Left lobe of liver (tissue), 2 donors: ENCODE results near the gene RET. TPM values are rescaled to one million over a fixed set of nuclear protein-coding genes. Genes with fewer than 3 reads are reported as not detected.
"Not testable (repeated sequence)": the region's sequence is repeated elsewhere in the genome, so short reads cannot be mapped to it uniquely, and the experiment has no call there.

Experiments
- ATAC-seq: fragments of 200-7000 bp; cut with Tn5 transposase; one replicate; pipeline ENCODE4 v1.9.1; 2020; ENCODE audit warnings: mild to moderate bottlenecking, moderate library complexity
- DNase-seq: peaks from one replicate; pipeline ENCODE4 v3.0.0-alpha.2; 2020; ENCODE audit warnings: low spot score
- total RNA-seq: library from RNA; stranded (reverse); gene quantifications from one replicate; pipeline ENCODE4 v1.2.1, GENCODE V29; 2021
- donor health status: DM: no; HTN: no; CAD: no; lungs with moderate emphysema.
- donor health status: DM: no; HTN: yes; CAD: no.

RET gene
- total RNA-seq, 1 donor from 2014 or later = 1.1 TPM

DNA sequence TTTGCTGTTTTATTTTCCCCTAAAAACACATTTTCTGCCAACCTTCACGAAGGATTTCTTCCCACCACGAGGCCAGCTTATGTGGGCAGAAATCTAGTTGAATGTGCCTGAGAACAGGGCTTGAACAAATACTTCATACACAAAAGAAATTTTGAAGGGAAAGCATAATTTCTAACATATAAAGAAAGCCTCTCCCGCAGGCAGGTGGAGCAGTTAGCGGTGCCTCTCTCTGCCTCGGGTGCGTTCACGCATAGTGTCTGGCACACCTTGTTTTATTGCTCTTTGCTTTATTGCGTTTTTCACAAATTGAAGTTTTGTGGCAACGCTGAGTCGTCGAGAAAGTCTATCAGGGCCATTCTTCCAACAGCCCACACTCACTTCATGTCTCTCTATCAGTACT is 54.4 kb downstream of the RET start:
- no peak for ATAC-seq
- DNase-seq = no peak

DNA sequence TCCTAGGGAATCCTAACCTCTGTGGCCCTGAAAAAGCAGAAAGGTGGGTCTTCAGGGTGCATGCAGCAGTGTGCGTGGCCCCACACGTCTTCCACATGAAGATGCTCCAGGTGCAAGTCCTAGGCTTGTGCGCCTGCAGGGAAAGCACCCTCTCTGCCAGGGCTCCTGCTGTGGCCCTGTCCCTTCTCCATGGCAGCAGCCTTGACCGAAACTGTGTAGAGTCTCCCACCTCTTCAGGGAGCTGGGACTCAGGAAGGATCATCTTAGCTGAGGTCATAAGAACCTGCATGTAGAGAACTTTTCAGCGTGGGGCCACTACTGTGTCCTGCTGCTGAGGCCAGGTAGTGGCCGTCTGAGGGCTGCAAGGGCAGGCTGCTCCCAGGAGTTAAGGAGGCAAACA is 55.0 kb downstream of the RET start:
- ATAC-seq (no peak), DNase-seq (no peak)

- no peak for DNase-seq
These were observed 56.3 kb downstream of the RET start for GRCh38 chr10:43132867-43133787.

DNA sequence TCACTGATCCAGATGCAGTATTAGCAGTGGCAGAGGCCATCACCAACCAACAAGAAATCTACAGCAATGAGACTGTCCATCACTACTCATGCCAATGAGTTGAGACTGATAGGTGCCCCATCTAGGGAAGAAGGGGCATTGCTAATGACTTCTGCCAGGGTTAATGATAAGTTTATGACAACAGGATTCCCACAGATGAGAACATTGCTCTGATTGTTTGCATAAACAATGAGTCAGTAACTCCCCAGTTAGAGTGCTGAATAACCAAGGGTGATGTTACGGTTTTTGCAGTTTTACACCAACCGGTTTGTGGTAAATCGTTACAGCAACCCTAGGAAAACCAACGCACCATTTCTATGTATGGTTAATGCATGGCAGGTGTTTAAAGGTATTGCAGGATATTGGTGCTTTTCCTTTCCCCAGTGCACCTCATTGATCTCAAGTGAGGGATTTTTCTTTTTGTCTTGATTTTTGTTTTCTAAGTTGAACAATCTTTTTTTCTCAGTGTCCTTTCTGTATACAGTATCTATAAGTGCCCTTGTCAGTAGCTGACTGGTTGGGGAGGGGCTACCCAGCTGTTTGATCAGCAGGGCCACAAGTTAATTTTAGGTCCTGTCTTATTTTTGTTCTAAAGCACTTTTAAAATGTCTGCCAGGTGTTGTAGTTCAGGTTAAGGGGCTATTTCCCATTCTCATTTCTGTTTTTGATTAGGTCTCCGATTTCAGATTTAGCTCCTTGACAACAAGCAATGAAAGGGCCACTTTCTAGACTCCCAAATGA is 57.4 kb downstream of the RET start:
- DNase-seq (no peak), ATAC-seq (no peak)

More at GRCh38 chr10:43132867-43133787, 56.3 kb downstream of the RET start:
- ATAC-seq = no peak

GRCh38 chr10:43135064-43135463 is 58.2 kb downstream of the RET start:
- no peak for ATAC-seq
- no peak for DNase-seq

DNA sequence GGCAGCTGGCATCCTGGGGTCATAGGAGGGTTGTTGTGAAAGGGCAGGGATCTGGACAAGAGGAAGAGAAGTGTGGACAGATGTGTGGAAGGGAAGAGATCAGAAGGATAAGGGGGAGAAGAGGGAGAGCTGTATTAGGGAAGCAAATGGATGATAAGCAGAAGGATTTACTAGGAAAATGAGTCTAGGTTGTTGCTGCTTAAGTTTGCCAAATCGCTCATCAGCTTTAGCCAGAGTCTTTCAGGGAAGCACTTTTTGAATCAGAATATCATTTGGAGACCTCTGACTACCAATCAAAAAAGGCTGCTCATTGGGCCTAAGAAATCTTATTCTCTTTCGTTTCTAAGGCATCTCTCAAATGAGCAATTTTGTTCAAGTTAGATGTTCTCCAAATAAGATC is 58.8 kb downstream of the RET start:
- ATAC-seq = no peak
- DNase-seq = no peak

DNA sequence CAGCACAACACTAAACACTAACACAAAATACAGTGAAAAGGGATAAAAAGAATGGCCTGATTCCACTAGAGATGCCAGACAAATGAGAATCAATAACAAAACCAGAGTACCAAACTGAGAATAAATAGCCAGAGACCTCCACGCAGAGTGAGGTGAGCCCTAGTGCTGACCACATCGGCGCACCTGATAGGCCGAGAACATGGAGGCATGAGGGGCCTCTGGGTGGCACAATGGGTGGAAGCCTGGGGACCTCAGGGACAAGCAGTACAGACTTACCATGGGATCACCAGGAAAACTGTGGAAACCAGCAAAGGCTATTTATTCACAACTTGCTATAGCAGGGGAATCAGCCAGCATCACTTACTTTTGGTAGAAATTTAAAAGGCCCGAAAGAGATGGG is 59.6 kb downstream of the RET start:
- DNase-seq = no peak
- no peak for ATAC-seq

DNA sequence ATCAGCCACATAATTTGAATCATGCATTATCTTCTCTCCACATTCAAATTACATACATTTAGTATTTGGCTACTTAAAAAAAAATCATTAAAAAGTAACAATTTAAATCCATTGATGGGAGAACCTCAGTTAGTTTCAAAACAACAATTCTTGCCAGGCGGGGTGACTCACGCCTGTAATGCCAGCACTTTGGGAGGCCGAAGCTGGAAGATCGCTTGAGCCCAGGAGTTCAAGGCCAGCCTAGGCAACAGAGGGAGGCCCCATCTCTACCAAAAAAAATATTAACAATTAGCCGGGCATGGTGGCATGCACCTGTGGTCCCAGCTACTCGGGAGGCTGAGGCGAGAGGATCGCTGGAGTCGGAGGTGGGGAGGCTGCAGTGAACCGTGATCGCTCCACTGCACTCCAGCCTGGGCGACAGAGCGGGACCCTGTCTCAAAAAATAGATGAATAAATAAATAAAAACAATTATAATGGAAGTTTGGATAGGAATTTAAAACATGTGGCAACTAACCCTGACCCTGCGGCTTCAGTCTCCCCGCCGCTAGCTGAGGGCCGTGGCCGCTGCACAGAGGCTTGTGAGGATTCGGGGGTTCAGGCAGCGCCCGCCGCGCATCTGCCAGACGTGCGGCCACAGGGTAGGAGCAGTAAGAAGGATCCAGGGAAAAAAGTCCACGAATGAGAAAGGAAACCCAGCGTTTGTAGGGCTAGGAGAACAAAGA is 60.3 kb downstream of the RET start:
- ATAC-seq (no peak), DNase-seq (no peak)

DNA sequence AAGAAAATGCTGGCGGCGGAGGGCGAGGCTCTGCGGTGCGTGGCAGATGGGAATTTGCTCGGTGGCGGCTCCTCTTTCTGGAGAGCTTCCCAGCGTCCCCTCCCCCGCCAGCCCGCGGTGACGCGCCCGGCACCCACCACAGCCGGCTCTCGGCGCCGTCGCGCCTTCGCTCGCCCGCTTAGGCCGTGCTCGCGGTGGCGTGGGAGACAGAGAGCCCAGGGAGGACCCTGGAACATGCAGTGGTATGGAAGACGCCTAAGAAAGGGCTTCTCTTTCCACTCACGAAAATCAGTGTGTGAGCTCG is 60.8 kb downstream of the RET start:
- ATAC-seq (peak; percentile 67), DNase-seq (no peak)

DNA sequence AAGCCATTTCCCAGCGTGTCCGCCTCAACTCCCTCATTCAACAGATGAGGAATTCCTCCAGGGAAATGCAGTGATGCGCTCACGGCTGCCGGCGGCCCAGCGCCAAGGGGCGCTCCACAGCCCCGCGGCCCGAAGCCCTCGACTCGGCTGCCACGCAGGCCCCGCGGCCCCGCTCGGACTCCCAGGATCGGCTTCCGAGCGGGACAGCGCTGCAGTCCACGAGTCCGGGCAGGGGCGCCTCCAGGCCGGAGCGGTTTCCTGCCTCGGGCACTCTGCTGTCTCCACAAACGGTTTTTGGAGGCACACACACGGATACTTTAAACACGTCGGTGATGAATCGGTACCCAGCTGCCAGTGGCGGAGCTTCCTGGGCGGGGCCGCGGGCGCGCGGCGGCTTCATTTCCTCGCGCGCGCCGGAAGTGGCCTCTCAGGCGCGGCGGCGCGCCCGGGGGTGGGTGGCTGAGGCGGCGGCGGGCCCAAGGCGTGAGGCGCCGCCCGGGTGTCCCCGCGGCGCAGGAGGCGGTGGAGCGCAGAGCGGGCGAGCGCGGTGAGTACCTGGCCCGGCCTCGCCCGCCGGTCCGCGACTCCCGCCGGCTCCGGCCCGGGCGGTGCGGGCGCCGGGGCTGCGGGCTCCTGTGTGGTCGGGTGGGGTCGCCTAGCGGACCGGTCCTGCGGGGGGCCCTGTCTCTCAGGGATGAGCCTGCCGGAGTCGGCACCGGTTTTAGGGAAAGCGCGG is 61.3 kb downstream of the RET start, which contains the start of gene CSGALNACT2:
Gene CSGALNACT2 (plus strand): TSS at position 425 of the 736 bp plus-strand sequence. CDS start 16,705 bp downstream, outside the sequence.
- peak; percentile 97 for ATAC-seq

GRCh38 chr10:43138757-43139241 is 61.9 kb downstream of the RET start:
- ATAC-seq (peak; percentile 15), DNase-seq (no peak)

More for the DNA sequence above, 61.3 kb downstream of the RET start, which contains the start of gene CSGALNACT2:
- peak; percentile 87 for DNase-seq

DNA sequence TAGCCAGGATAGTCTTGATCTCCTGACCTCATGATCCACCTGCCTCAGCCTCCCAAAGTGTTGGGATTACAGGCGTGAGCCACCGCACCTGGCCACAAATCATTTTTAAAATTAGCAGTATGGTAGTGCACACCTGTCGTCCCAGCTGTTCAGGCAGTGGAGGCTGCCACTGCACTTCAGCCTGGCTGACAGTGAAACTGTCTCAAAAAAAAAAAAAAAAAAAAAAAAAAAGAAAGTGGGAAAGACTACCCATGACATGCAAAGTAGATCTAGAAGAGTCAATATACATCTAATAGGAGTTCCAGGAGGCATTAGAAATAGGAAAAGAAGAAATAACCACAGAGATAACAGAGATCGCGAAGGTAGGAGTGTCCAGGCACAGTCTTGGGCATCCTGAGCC is 64.6 kb downstream of the RET start:
- DNase-seq = no peak
- ATAC-seq = no peak

- no peak for ATAC-seq
- DNase-seq = no peak
These were observed 68.4 kb downstream of the RET start for GRCh38 chr10:43145311-43145710.

DNA sequence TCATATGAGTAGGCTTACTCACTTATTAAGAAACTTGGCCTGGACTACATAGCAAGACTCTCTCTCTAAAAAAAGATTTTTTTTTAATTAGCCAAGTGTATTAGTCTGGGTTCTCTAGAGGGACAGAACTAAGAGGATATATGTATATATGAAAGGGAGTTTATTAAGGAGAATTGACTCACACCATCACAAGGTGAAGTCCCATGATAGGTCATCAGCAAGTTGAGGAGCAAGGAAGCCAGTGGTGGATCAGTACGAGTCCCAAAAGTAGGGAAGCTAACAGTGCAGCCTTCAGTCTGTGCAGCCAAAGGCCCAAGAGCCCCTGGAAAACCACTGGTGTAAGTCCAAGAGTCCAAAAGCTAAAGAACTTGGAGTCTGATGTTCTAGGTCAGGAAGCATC is 69.1 kb downstream of the RET start:
- not testable (repeated sequence) for ATAC-seq, DNase-seq

DNA sequence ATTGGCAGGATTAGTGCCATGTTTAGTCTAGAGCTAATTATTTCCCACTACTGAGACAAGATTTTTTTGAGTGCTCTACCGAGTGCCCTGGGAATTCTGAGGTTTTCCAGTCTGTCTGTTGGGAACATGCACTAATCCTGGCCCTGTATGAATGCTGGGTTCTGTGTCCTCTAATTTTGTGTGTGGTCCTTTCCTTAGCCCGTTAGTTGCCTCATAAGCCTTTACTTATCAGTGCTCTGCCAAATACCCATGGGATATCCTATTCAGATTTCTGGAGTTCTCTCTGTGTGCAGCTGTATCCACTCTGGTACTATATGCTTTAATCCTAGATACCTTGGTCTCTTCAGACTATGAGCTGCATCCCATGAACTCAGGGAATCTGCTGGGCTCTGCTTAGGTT is 74.5 kb downstream of the RET start:
- DNase-seq (no peak), ATAC-seq (no peak)

DNA sequence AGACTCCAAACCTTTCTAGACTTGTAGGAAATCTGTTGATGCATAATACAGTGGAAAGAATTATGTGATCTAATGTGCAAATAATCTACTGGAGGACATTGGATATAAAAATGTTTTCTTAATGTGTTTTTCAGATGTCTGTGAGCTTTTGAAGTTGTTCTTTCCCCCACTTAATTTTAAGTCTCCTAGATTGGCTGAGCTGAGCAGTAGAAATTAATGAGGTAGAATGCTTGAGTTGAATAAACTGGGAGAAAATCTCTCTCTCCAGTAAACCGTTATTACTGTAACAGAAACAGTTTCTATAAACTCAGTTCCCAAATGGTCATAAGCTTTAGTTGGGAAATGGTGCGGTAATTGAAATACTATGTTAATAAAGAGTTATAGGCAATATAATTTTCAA is 77.0 kb downstream of the RET start:
- DNase-seq (no peak), ATAC-seq (no peak)

DNA sequence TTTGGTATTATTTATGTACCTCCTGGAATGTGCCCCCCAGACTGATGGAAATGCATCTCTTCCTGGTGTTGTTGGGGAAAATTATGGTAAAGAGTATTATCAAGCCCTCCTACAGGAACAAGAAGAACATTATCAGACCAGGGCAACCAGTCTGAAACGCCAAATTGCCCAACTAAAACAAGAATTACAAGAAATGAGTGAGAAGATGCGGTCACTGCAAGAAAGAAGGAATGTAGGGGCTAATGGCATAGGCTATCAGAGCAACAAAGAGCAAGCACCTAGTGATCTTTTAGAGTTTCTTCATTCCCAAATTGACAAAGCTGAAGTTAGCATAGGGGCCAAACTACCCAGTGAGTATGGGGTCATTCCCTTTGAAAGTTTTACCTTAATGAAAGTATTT is 78.4 kb downstream of the RET start:
- ATAC-seq (no peak), DNase-seq (no peak)

DNA sequence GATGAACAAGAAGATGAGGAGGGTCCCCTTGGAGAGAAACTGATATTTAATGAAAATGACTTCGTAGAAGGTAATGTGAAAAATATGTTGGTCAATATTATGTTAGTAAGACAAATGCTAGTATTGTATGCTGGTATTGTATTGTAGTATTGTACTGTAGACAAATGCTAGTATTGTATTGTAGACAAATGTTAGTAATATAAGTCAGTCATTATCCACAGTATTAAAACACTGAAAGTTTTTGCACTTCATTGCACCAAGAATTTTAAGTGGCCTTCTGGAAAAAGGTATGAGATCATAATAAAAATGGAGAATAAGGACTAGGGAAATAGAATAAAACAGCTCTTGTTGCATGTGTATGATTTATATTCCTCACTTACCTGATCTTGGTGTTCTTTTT is 78.9 kb downstream of the RET start:
- DNase-seq (no peak), ATAC-seq (no peak)

DNA sequence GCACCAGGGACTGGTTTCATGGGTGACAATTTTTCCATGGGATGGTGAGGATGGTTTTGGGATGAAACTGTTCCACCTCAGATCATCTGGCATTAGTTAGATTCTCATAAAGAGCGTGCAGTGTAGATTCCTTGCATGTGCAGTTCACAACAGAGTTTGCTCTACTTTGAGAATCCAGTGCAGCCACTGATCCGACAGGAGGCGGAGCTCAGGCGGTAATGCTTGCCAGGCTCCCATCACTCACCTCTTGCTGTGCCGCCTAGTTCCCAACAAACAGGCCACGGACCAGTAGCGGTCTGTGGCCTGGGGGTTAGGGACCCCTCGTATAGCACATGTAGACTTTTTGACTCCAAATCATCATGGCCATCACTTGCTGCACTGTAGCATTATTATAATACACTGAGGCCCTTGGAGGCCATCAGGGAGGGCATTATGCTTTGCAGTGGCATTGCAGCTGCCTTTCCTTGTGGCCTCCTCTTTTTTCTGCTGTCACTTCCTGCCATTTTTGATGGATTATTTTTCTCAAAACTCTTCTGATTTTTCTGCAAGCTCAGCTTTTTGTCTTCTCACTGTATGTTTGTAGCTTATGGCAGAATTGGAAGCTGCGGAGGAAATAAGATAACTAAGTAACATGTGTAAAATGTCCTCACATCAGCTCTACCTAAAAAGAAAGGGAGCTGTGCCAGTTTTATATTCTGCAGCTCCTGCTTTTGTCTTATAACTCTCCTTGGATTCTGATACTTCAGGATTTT is 79.9 kb downstream of the RET start:
- DNase-seq (no peak), ATAC-seq (no peak)

DNA sequence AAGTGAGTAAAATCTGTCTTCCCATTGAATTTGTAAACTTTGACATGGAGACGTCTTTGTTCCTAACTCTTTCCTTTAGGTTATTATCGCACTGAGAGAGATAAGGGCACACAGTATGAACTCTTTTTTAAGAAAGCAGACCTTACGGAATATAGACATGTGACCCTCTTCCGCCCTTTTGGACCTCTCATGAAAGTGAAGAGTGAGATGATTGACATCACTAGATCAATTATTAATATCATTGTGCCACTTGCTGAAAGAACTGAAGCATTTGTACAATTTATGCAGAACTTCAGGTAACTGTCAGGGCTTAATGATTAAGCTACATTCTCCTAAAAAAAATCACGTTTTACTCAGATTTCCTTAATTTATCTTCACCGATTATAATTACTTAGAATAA is 81.8 kb downstream of the RET start:
- ATAC-seq (no peak), DNase-seq (no peak)
